Right atrium auricular region (tissue), 2 donors: ENCODE measurements around the gene MYO10. TPM values are rescaled to one million over a fixed set of nuclear protein-coding genes. Genes with fewer than 3 reads are reported as not detected.

Experiments used
- DNase-seq: peaks from one replicate; pipeline ENCODE4 v3.0.0-alpha.2; 2019; ENCODE audit warnings: low spot score
- H3K27ac ChIP-seq, 2 donors: fragments of 200-600 bp; sonication (generic); 1 replicate in 1 of 2; 2 replicates in 1 of 2; pipeline ENCODE4 v1.5.1; 2016 to 2019
- H3K27me3 ChIP-seq, 2 donors: fragments of 200-600 bp; sonication (generic); one replicate each; pipeline versions ENCODE4 v1.5.1 to v1.6.0; 2017 to 2019
- H3K36me3 ChIP-seq: fragments of 200-600 bp; sonication (generic); one replicate; pipeline ENCODE4 v1.5.1; 2016
- H3K4me1 ChIP-seq, 2 donors: fragments of 200-600 bp; sonication (generic); one replicate each; pipeline versions ENCODE4 v1.5.1 to v1.6.0; 2017 to 2019
- H3K4me3 ChIP-seq, 2 donors: fragments of 200-600 bp; sonication (generic); 1 replicate in 1 of 2; 2 replicates in 1 of 2; pipeline ENCODE4 v1.5.1; 2017 to 2019; ENCODE audit warnings: mild to moderate bottlenecking in 1 of 2, moderate library complexity in 1 of 2
- H3K9me3 ChIP-seq, 2 donors: fragments of 200-600 bp; sonication (generic); one replicate each; pipeline ENCODE4 v1.5.1; 2019
- total RNA-seq, 2 donors: library from RNA; depleted of rRNA; stranded (reverse); fragments of >200 nt; gene quantifications; one replicate each; pipeline ENCODE4 v1.1.0, GENCODE V29; 2016
- TF ChIP-seq, protein P1 (sequence below), 2 donors: fragments of 200-600 bp; sonication (generic); IDR thresholded peaks; one replicate each; pipeline ENCODE4 v1.5.1; 2019; ENCODE audit warnings: antibody characterized with exemption in 2 of 2

Gene MYO10
- total RNA-seq, 2 donors from 2014 or later, result 3.8 to 5.5 TPM

DNA sequence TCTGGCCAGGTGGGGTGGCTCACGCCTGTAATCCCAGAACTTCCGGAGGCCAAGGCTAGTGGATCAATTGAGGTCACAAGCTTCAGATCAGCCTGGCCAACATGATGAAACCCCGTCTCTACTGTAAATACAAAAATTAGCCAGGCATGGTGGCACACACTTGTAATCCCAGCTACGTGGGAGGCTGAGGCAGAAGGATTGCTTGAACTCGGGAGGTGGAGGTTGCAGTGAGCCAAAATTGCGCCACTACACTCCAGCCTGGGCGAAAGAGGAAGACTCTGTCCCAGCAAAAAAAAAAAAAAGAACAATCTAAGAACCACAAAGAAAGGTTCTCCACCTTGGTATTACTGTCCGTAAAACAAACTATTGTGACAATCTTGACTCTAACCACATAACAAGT lies 9.7 kb downstream of the MYO10 start:
- no peak overlapping the region for H3K4me3 ChIP-seq
- no peaks in the 10 kb centered on the region for H3K36me3 ChIP-seq
- DNase-seq, result no peak
- H3K27me3 ChIP-seq, result no peaks in the 10 kb centered on the region
- H3K27ac ChIP-seq, result no peak overlapping the region
- no peaks in the 10 kb centered on the region for H3K4me1 ChIP-seq
- H3K9me3 ChIP-seq, result no peaks in the 10 kb centered on the region
- TF ChIP-seq, protein P1, sequence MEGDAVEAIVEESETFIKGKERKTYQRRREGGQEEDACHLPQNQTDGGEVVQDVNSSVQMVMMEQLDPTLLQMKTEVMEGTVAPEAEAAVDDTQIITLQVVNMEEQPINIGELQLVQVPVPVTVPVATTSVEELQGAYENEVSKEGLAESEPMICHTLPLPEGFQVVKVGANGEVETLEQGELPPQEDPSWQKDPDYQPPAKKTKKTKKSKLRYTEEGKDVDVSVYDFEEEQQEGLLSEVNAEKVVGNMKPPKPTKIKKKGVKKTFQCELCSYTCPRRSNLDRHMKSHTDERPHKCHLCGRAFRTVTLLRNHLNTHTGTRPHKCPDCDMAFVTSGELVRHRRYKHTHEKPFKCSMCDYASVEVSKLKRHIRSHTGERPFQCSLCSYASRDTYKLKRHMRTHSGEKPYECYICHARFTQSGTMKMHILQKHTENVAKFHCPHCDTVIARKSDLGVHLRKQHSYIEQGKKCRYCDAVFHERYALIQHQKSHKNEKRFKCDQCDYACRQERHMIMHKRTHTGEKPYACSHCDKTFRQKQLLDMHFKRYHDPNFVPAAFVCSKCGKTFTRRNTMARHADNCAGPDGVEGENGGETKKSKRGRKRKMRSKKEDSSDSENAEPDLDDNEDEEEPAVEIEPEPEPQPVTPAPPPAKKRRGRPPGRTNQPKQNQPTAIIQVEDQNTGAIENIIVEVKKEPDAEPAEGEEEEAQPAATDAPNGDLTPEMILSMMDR (IDR thresholded peaks at IDR 0.05), result no peak

DNA sequence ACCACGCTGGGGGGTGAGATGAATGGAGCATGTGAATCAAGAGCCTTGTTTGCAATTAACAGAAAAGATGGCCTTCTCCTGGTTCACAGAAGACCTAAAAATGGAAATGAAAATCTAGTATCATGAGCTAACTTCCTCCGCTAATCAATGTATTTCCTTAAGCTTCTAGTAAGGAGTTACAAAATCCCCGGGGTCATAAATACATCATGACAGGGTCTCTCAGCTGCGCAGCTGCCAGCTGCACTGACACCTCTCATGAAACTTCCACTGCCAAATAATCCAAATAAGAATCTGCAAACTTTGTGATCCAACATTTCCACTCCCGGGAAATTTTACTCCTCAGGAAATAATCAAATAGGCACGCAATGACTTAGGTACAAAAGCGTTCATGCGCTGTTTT lies 11.9 kb downstream of the MYO10 start:
- Histone ChIP-seq H3K4me3 (no peak overlapping the region), H3K4me1 (no peaks in the 10 kb centered on the region), H3K27me3 (no peaks in the 10 kb centered on the region), H3K36me3 (no peaks in the 10 kb centered on the region), H3K9me3 (no peaks in the 10 kb centered on the region), H3K27ac (no peak overlapping the region)
- TF ChIP-seq, protein P1 (IDR thresholded peaks at IDR 0.05), result no peak
- DNase-seq, result no peak

DNA sequence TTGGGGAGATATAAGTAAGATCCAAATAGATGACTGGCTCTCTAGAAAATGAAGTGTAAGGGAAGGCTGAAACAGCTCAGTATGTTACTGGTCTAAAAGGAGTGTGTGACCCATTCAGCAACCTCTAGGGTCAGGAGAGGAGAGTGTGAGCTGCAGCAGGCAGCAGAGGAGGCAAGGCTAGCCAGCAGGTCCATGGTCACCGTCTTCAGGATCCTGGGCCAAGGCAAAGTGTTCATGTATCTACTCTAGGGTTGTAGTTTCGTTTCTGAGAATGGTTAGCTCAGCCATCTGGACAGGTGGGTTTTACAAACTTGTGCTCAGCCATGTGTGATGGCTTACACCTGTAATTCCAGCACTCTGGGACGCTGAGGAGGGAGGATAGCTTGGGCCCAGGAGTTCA lies 13.7 kb downstream of the MYO10 start:
- H3K9me3 ChIP-seq, result no peaks in the 10 kb centered on the region
- no peaks in the 10 kb centered on the region for H3K36me3 ChIP-seq
- DNase-seq, result no peak
- H3K4me1 ChIP-seq, result no peaks in the 10 kb centered on the region
- H3K27me3 ChIP-seq, result no peaks in the 10 kb centered on the region
- no peak overlapping the region for H3K27ac ChIP-seq
- no peak overlapping the region for H3K4me3 ChIP-seq
- TF ChIP-seq, protein P1 (IDR thresholded peaks at IDR 0.05), result no peak

DNA sequence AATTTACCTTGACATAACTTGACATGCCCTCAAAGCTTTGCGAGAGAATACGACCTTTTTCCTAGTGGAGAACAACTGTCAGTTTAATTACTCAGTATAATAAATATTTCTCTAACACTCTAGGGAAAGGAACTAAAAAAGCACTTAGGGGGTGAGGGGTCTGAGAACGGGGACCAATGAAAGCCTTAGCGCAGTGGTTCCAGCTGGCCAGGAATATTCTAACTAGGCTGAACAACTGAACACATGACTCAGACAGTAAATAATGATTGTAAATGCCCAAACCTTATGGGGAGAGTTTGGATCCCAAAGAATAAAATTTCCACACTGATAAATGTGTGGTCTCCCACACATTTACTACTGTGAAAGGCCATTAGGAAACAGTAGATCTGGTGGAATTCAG lies 14.9 kb downstream of the MYO10 start:
- TF ChIP-seq, protein P1 (IDR thresholded peaks at IDR 0.05), result no peak
- H3K4me3 ChIP-seq, result no peak overlapping the region
- no peaks in the 10 kb centered on the region for H3K4me1 ChIP-seq
- H3K27ac ChIP-seq, result no peak overlapping the region
- DNase-seq, result no peak
- H3K9me3 ChIP-seq, result no peaks in the 10 kb centered on the region
- H3K27me3 ChIP-seq, result no peaks in the 10 kb centered on the region
- no peaks in the 10 kb centered on the region for H3K36me3 ChIP-seq

DNA sequence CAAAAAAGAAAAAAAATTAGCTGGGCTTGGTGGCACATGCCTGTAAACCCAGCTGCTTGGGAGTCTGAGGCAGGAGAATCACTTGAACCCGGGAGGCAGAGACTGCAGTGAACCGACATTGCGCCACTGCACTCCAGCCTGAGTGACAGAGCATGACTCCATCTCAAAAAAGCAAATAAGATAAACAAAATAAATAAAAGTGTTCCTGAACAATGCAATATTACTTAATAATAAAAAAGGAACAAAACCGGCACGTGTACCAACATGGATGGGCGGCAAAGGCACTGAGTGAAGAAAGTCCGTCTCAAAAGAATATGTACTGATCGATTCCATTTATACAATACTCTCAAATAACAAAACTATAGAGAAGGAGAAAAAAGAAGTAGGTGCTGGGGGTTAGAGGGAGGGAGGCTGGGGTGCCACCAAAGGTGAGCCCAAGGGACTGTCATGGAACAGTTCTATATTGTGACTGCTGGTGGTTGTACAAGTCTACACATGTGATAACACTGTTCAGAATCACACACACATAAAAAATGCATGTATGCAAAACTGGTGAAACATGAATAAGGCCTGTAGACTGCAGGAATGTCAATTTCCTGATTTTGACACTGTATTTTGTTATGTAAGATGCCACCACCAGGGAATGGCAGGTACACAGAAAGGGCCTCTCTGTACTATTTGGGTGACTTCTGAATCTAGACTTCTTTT lies 15.8 kb downstream of the MYO10 start:
- TF ChIP-seq, protein P1 (IDR thresholded peaks at IDR 0.05), result no peak
- Histone ChIP-seq H3K27me3 (no peaks in the 10 kb centered on the region), H3K36me3 (no peaks in the 10 kb centered on the region), H3K4me1 (no peaks in the 10 kb centered on the region), H3K9me3 (no peaks in the 10 kb centered on the region), H3K27ac (no peak overlapping the region), H3K4me3 (no peak overlapping the region)
- no peak for DNase-seq
